H9 (cell line): ENCODE results near the gene MRPL36. TPM values are rescaled to one million over a fixed set of nuclear protein-coding genes. Genes with fewer than 3 reads are reported as not detected.

Source experiments
- DNase-seq: peaks from one replicate; pipeline ENCODE4 v3.0.0-alpha.2; 2017
- H2AFZ ChIP-seq: one replicate; pipeline ENCODE4 v1.6.1; 2013; ENCODE audit warnings: mild to moderate bottlenecking, low read length, control low read depth, moderate library complexity
- H2AK5ac ChIP-seq: 2 replicates; pipeline ENCODE4 v1.6.1; 2013; ENCODE audit warnings: low read length, control low read depth, mixed read lengths; ENCODE audit not compliant: insufficient read length
- H2BK120ac ChIP-seq: one replicate; pipeline ENCODE4 v1.6.1; 2013; ENCODE audit warnings: low read depth, mild to moderate bottlenecking, low read length, control low read depth, inconsistent platforms; ENCODE audit not compliant: poor library complexity, severe bottlenecking
- H2BK12ac ChIP-seq: 2 replicates; pipeline ENCODE4 v1.6.1; 2013; ENCODE audit warnings: low read length, control low read depth, mixed read lengths, low read depth; ENCODE audit not compliant: insufficient read length
- H2BK15ac ChIP-seq: 2 replicates; pipeline ENCODE4 v1.6.1; 2013; ENCODE audit warnings: low read depth, low read length, control low read depth
- H2BK20ac ChIP-seq: one replicate; pipeline ENCODE4 v1.6.1; 2013; ENCODE audit warnings: low read depth, mild to moderate bottlenecking, low read length, control low read depth, inconsistent platforms; ENCODE audit not compliant: poor library complexity, severe bottlenecking
- H2BK5ac ChIP-seq: 2 replicates; pipeline ENCODE4 v1.6.1; 2013; ENCODE audit warnings: low read length, control low read depth, mixed read lengths; ENCODE audit not compliant: insufficient read length
- H3K14ac ChIP-seq: 2 replicates; pipeline ENCODE4 v1.6.1; 2013; ENCODE audit warnings: low read length, control low read depth; ENCODE audit not compliant: insufficient read depth
- H3K18ac ChIP-seq: 2 replicates; pipeline ENCODE4 v1.6.1; 2013; ENCODE audit warnings: low read depth, mild to moderate bottlenecking, mixed read lengths, low read length, control low read depth; ENCODE audit not compliant: insufficient read length
- H3K23ac ChIP-seq: 2 replicates; pipeline ENCODE4 v1.6.1; 2013; ENCODE audit warnings: low read length, control low read depth, mixed read lengths, low read depth; ENCODE audit not compliant: insufficient read length
- H3K23me2 ChIP-seq: 2 replicates; pipeline ENCODE4 v1.6.1; 2013; ENCODE audit warnings: low read depth, mild to moderate bottlenecking, mixed read lengths, low read length, control low read depth; ENCODE audit not compliant: insufficient read length, poor library complexity, severe bottlenecking
- H3K27ac ChIP-seq: 2 replicates; pipeline ENCODE4 v1.5.1; 2013; ENCODE audit warnings: low read length, control low read depth, mixed read lengths, low read depth; ENCODE audit not compliant: insufficient read length
- H3K27me3 ChIP-seq: 2 replicates; pipeline ENCODE4 v1.6.1; 2013; ENCODE audit warnings: low read length, control low read depth, inconsistent platforms; ENCODE audit not compliant: insufficient read depth
- H3K4ac ChIP-seq: 2 replicates; pipeline ENCODE4 v1.6.1; 2013; ENCODE audit warnings: low read depth, mild to moderate bottlenecking, control low read depth, inconsistent platforms, low read length, moderate library complexity
- H3K4me1 ChIP-seq: 2 replicates; pipeline ENCODE4 v1.6.1; 2013; ENCODE audit warnings: low read length, control low read depth, inconsistent platforms; ENCODE audit not compliant: insufficient read depth
- H3K4me2 ChIP-seq: 2 replicates; pipeline ENCODE4 v1.6.1; 2013; ENCODE audit warnings: low read length, control low read depth, mixed read lengths; ENCODE audit not compliant: insufficient read length, insufficient read depth
- H3K56ac ChIP-seq: 2 replicates; pipeline ENCODE4 v1.6.1; 2013; ENCODE audit warnings: low read depth, mild to moderate bottlenecking, mixed read lengths, low read length, control low read depth; ENCODE audit not compliant: insufficient read length
- H3K79me1 ChIP-seq: 2 replicates; pipeline ENCODE4 v1.6.1; 2013; ENCODE audit warnings: low read depth, mild to moderate bottlenecking, moderate library complexity, low read length, control low read depth, inconsistent platforms; ENCODE audit not compliant: insufficient read depth, poor library complexity, severe bottlenecking
- H3K79me2 ChIP-seq: 2 replicates; pipeline ENCODE4 v1.6.1; 2013; ENCODE audit warnings: low read length, control low read depth, inconsistent platforms; ENCODE audit not compliant: insufficient read depth
- H3K9ac ChIP-seq: 2 replicates; pipeline ENCODE4 v1.6.1; 2013; ENCODE audit warnings: low read length, control low read depth, mixed read lengths; ENCODE audit not compliant: insufficient read length; ENCODE audit errors: extremely low read depth
- H3K9me3 ChIP-seq: one replicate; pipeline ENCODE4 v1.6.1; 2013; ENCODE audit warnings: low read depth, low read length, inconsistent platforms; ENCODE audit not compliant: control insufficient read depth
- H3T11ph ChIP-seq: one replicate; pipeline ENCODE4 v1.6.1; 2013; ENCODE audit warnings: mild to moderate bottlenecking, low read length, control low read depth, inconsistent platforms
- H4K20me1 ChIP-seq: one replicate; pipeline ENCODE4 v1.6.1; 2013; ENCODE audit not compliant: control insufficient read depth, insufficient read length, insufficient read depth
- H4K5ac ChIP-seq: 2 replicates; pipeline ENCODE4 v1.6.1; 2013; ENCODE audit warnings: low read depth, mild to moderate bottlenecking, mixed read lengths, low read length, control low read depth; ENCODE audit not compliant: insufficient read length
- H4K8ac ChIP-seq: replicated peaks from 2 replicates; pipeline ENCODE4 v1.6.1; 2013; ENCODE audit warnings: low read length, control low read depth, mixed read lengths, low read depth; ENCODE audit not compliant: insufficient read length
- H4K91ac ChIP-seq: 2 replicates; pipeline ENCODE4 v1.6.1; 2013; ENCODE audit warnings: low read depth, mild to moderate bottlenecking, moderate library complexity, mixed read lengths, low read length, control low read depth; ENCODE audit not compliant: insufficient read length
- H3K27ac Mint-ChIP-seq, 3 experiments: 2 replicates in 2 of 3; 3 replicates in 1 of 3; pipeline ENCODE4 v1.8.0; 2020 to 2021; ENCODE audit warnings: mixed read lengths in 3 of 3, mild to moderate bottlenecking in 1 of 3, moderate library complexity in 1 of 3
- H3K27me3 Mint-ChIP-seq: 2 replicates; pipeline ENCODE4 v1.8.0; 2021; ENCODE audit warnings: low read depth, mild to moderate bottlenecking, moderate library complexity, mixed read lengths
- H3K36me3 Mint-ChIP-seq, 3 experiments: 2 replicates in 2 of 3; 3 replicates in 1 of 3; pipeline ENCODE4 v1.8.0; 2020 to 2021; ENCODE audit warnings: low read depth in 3 of 3, mixed read lengths in 3 of 3; ENCODE audit not compliant: insufficient read depth in 1 of 3
- H3K4me1 Mint-ChIP-seq, 2 experiments: 2 replicates each; pipeline ENCODE4 v1.8.0; 2020; ENCODE audit warnings: mixed read lengths in 2 of 2
- H3K4me3 Mint-ChIP-seq, 2 experiments: 2 replicates in 1 of 2; 3 replicates in 1 of 2; pipeline ENCODE4 v1.8.0; 2020 to 2021; ENCODE audit warnings: mild to moderate bottlenecking in 2 of 2, mixed read lengths in 2 of 2, moderate library complexity in 1 of 2
- H3K9me3 Mint-ChIP-seq, 2 experiments: 2 replicates in 1 of 2; 3 replicates in 1 of 2; pipeline ENCODE4 v1.8.0; 2020; ENCODE audit warnings: mild to moderate bottlenecking in 2 of 2, mixed read lengths in 2 of 2, moderate library complexity in 1 of 2
- CTCF ChIP-seq: fragments of 200-600 bp; sonication (generic); conservative IDR thresholded peaks from 3 replicates; pipeline ENCODE4 v1.8.0; 2021; ENCODE audit warnings: antibody characterized with exemption, mild to moderate bottlenecking
- WGBS: extraction: QIAGEN DNeasy Blood & Tissue Kit; methylation state at CpG from one replicate; pipeline ENCODE4 v1.1.7; 2013; ENCODE audit warnings: missing lambda C conversion rate, low lambda C conversion rate, mixed read lengths; ENCODE audit not compliant: insufficient read length; ENCODE audit errors: extremely low coverage; 5-methylcytosine and 5-hydroxymethylcytosine counted together
- total RNA-seq: library from RNA; stranded (reverse); gene quantifications from 2 replicates; pipeline ENCODE4 v1.2.1, GENCODE V29; 2021

The MRPL36 gene
- total RNA-seq, 1 experiment from 2014 or later, result 67.3 TPM

GRCh38 chr5:1764606-1764960 is 35.1 kb downstream of the MRPL36 start:
- Histone ChIP-seq H4K20me1 (no peaks in the 10 kb centered on the region), H2BK120ac (no peak overlapping the region), H3K4me2 (no peak overlapping the region), H2BK12ac (no peak overlapping the region), H2AK5ac (no peak overlapping the region), H3T11ph (no peak overlapping the region), H3K27ac (no peak overlapping the region), H3K9ac (no peak overlapping the region), H3K14ac (no peak overlapping the region), H3K79me1 (no peaks in the 10 kb centered on the region), H4K5ac (no peak overlapping the region), H3K23me2 (no peaks in the 10 kb centered on the region), H4K91ac (no peak overlapping the region), H3K27me3 (no peaks in the 10 kb centered on the region; the same call in 1 of the 2 replicates), H2BK5ac (no peak overlapping the region), H2BK15ac (no peak overlapping the region), H4K8ac (no peak overlapping the region), H3K56ac (no peak overlapping the region), H3K79me2 (no peaks in the 10 kb centered on the region), H3K23ac (no peak overlapping the region), H2BK20ac (no peak overlapping the region), H3K4me1 (no peaks in the 10 kb centered on the region; the same call in 1 of the 2 replicates), H2AFZ (no peak overlapping the region), H3K18ac (no peak overlapping the region), H3K9me3 (no peaks in the 10 kb centered on the region), H3K4ac (no peak overlapping the region)
- Mint-ChIP-seq H3K36me3 (no peaks in the 10 kb centered on the region), H3K4me1 (peaks cover 7 to 13% of the 10 kb centered on the region in 2 experiments; a peak in 3 of 4 replicates), H3K9me3 (no peaks in the 10 kb centered on the region), H3K27me3 (peaks cover 10% of the 10 kb centered on the region), H3K27ac (no peak overlapping the region), H3K4me3 (no peak overlapping the region; a peak in 1 of 5 replicates)
- no peak for TF ChIP-seq CTCF
- no CpG with 5 or more reads among the region's 11 CpGs for WGBS
- DNase-seq, result no peak
